ENCODE results near the gene PRSS16. TPM values are rescaled to one million over a fixed set of nuclear protein-coding genes. Genes with fewer than 3 reads are reported as not detected.

PRSS16 gene, protein sequence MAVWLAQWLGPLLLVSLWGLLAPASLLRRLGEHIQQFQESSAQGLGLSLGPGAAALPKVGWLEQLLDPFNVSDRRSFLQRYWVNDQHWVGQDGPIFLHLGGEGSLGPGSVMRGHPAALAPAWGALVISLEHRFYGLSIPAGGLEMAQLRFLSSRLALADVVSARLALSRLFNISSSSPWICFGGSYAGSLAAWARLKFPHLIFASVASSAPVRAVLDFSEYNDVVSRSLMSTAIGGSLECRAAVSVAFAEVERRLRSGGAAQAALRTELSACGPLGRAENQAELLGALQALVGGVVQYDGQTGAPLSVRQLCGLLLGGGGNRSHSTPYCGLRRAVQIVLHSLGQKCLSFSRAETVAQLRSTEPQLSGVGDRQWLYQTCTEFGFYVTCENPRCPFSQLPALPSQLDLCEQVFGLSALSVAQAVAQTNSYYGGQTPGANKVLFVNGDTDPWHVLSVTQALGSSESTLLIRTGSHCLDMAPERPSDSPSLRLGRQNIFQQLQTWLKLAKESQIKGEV
- total RNA-seq, result 10 to 100 TPM; 12.8 to 32.0 (median 21.6) TPM

DNA sequence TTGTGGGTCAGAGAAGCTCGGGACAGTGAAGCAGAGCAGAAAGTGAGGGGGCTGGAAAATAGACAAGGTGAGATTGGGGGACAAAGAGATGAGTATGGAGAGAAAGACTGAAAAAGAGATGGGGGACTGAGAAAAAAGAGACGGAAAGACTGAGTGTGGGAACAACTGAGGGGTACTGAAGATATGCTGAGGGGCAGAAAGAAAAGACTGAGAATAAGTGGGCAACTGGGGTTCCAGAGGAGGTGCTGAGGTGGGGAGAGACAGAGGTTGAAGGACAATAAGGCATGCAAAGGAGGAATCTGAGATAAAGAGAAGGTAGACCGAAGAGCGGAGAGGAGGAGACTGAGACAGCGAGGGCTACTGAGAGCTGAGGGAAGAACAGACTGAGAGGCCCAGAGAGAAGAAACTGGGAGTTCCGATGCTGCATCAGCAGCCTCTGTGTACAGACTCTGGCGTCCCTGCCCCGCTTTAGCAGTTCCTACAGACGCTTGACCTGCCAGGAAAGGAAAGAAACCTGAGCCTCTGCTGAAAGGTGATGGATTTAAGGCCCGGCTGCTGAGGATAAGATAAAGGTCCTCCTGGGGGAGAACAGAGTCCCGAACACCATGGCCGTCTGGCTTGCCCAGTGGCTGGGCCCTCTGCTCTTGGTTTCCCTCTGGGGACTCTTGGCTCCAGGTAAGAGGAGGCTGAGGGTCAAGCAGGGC lies at the start of gene PRSS16:
PRSS16 (plus strand) TSS at position 569 of the 704 bp plus-strand sequence; CDS start at position 606, 37 bp downstream.
- intact Hi-C loops (cut with DNase I), result no loop called here
- Histone ChIP-seq H3K4me3 (replicated peaks in 1 of 3) (no peak within 1 kb of the TSS), H3K36me3 (no peaks in the 10 kb centered on the region), H3K27ac (no peak within 1 kb of the TSS), H3K4me1 (peaks cover 0 to 9% of the 10 kb centered on the region in 2 donors), H3K9me3 (no peaks in the 10 kb centered on the region), H3K27me3 (peaks cover 9% of the 10 kb centered on the region)
- DNase-seq, result no peak
- TF ChIP-seq POLR2A (IDR thresholded peaks at IDR 0.05), result no peak
- TF ChIP-seq, protein P1, sequence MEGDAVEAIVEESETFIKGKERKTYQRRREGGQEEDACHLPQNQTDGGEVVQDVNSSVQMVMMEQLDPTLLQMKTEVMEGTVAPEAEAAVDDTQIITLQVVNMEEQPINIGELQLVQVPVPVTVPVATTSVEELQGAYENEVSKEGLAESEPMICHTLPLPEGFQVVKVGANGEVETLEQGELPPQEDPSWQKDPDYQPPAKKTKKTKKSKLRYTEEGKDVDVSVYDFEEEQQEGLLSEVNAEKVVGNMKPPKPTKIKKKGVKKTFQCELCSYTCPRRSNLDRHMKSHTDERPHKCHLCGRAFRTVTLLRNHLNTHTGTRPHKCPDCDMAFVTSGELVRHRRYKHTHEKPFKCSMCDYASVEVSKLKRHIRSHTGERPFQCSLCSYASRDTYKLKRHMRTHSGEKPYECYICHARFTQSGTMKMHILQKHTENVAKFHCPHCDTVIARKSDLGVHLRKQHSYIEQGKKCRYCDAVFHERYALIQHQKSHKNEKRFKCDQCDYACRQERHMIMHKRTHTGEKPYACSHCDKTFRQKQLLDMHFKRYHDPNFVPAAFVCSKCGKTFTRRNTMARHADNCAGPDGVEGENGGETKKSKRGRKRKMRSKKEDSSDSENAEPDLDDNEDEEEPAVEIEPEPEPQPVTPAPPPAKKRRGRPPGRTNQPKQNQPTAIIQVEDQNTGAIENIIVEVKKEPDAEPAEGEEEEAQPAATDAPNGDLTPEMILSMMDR (IDR thresholded peaks at IDR 0.05), result no peak
- WGBS, 2 donors, result 54 to 56% methylated on average over 10 to 12 of the region's 12 CpGs

DNA sequence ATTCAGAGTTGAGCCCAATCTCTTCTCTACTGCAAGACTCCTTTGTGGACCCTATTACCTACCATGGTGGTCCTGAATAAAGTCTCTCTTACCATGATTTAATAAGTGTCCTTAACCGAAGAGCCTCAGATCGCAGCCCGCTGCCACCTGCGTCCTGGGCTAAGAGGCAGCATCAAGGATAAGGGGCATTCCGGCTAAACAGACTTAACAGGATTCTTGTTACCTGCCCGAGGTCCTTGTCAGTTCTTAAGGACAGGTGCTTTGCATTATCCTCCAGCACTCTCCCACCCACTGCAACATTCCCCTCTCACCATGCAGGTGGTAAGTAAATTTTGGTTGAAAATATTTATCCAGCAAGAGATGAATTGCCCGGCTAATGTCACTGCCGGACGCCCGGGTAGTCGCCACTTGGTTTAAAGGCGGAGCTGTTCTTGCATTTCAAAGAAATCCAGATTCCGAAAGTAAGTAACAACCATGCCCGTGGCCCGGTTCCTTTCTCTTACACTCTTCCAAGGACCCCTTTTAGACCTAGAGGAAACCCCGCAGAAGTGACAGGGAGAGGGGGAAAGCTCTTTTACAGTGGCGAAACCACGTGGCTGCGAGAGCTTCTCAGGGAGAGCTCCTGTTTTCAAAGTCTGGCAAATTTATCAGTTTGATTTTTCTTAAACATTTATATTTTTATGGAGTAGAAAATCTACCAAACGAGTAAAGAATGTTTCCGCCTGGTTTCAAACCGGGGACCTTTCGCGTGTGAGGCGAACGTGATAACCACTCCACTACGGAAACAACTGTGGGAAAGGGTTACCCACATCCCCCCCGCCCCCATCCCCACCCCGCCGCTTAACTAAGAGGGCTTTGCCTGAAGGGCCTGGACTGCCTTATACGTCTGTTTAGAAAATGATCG lies 41.9 kb upstream of the PRSS16 start:
- intact Hi-C loops (cut with DNase I), result no loop called here
- H3K27me3 ChIP-seq, result peaks cover 5% of the 10 kb centered on the region
- H3K27ac ChIP-seq, result no peak overlapping the region
- WGBS, 2 donors, result 17 to 24% methylated on average over 31 to 32 of the region's 32 CpGs
- TF ChIP-seq, protein P1 (IDR thresholded peaks at IDR 0.05), result no peak
- no peak for TF ChIP-seq POLR2A (IDR thresholded peaks at IDR 0.05)
- no peaks in the 10 kb centered on the region for H3K36me3 ChIP-seq
- no peak for DNase-seq
- H3K4me1 ChIP-seq, result no peaks in the 10 kb centered on the region
- H3K9me3 ChIP-seq, result no peaks in the 10 kb centered on the region
- no peak overlapping the region for H3K4me3 ChIP-seq (replicated peaks in 1 of 3)

DNA sequence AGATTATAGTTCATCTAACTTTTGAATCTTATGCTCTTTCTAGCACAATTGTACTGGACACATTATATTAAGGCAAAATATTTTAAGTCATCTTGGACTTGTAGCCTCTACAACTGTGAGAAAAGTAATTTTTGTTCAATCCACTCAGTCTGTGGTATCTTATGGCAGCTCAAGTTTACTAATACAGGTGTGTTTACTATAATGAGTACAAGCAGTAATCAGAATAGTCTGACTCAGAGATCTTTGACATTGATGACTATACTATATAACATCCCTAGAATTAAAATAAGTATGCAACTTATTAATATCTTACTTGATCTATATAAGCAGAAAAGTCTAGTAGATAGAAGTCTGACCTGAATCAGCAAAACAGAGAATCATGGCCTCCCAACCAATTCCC lies 40.7 kb upstream of the PRSS16 start:
- Histone ChIP-seq H3K9me3 (no peaks in the 10 kb centered on the region), H3K27ac (no peak overlapping the region), H3K27me3 (peaks cover 5% of the 10 kb centered on the region), H3K4me1 (no peaks in the 10 kb centered on the region), H3K4me3 (replicated peaks in 1 of 3) (no peak overlapping the region), H3K36me3 (no peaks in the 10 kb centered on the region)
- TF ChIP-seq POLR2A (IDR thresholded peaks at IDR 0.05), result no peak
- TF ChIP-seq, protein P1 (IDR thresholded peaks at IDR 0.05), result no peak
- intact Hi-C loops (cut with DNase I), result no loop called here
- DNase-seq, result no peak

DNA sequence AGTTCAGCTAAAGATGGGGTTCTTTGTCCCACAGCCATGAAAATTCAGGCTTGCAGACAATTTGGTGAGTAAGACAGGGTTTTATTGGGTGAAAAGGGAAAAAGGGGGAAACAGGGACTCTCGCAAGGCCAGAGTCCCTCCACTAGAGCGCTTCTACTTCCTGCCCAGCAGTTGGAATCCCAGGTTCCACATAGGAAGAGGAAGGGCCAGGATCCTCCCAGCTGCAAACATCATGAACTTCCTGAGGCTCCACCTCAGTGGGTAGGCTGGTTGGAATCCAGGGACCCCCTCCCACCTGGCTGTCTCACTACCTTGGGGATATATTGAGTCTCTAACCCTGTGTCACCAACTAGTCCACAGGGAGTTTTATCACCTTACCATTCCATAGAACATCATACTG lies 39.5 kb upstream of the PRSS16 start:
- DNase-seq, result no peak
- intact Hi-C loops (cut with DNase I), result no loop called here
- 91 to 92% methylated on average over 2 of the region's 2 CpGs for WGBS, 2 donors
- no peaks in the 10 kb centered on the region for H3K4me1 ChIP-seq
- no peaks in the 10 kb centered on the region for H3K36me3 ChIP-seq
- H3K27ac ChIP-seq, result no peak overlapping the region
- H3K4me3 ChIP-seq (replicated peaks in 1 of 3), result no peak overlapping the region
- H3K27me3 ChIP-seq, result peaks cover 5% of the 10 kb centered on the region
- H3K9me3 ChIP-seq, result no peaks in the 10 kb centered on the region
- TF ChIP-seq POLR2A (IDR thresholded peaks at IDR 0.05), result no peak
- TF ChIP-seq, protein P1 (IDR thresholded peaks at IDR 0.05), result no peak

All from thyroid gland (tissue), 4 donors.